DOHH2 (cell line): ENCODE measurements around the gene SPC25.

Experiments
- CTCF ChIP-seq: fragments of 200-600 bp; sonication (generic); IDR thresholded peaks from one replicate; pipeline ENCODE4 v1.5.1; 2014; ENCODE audit warnings: antibody characterized with exemption, mild to moderate bottlenecking, low read depth, low read length; ENCODE audit not compliant: poor library complexity, severe bottlenecking
- EZH2phosphoT487 ChIP-seq: fragments of 200-600 bp; sonication (generic); IDR thresholded peaks from 2 replicates; pipeline ENCODE4 v1.6.1; 2017; ENCODE audit warnings: borderline replicate concordance, mild to moderate bottlenecking, antibody characterized with exemption, low read length, moderate library complexity, mixed read lengths

- no peak for TF ChIP-seq CTCF
- no peak for TF ChIP-seq EZH2phosphoT487
These were observed 3.9 kb upstream of the SPC25 start for GRCh38 chr2:168894101-168894500.
